Right lobe of liver (tissue), 4 donors: ENCODE data around the gene E2F1.

ENCODE experiments used
- POLR2A ChIP-seq: fragments of 450-650 bp; IDR thresholded peaks from one replicate; pipeline ENCODE4 v1.6.1; 2017; ENCODE audit warnings: antibody characterized with exemption, mild to moderate bottlenecking
- TF ChIP-seq, protein P1 (sequence below), 4 donors: fragments of 200-600 bp in 3 of 4; fragments of 450-650 bp in 1 of 4; IDR thresholded peaks; one replicate each; pipeline versions ENCODE4 v1.5.1 to v1.8.0; 2016 to 2022; ENCODE audit warnings: antibody characterized with exemption in 4 of 4, mild to moderate bottlenecking in 2 of 4
- donor health status: DM: no; HTN: no; CAD: no.
- donor health status: DM: no; HTN: no; CAD: no.
- donor health status: DM: no; HTN: yes; CAD: no.

DNA sequence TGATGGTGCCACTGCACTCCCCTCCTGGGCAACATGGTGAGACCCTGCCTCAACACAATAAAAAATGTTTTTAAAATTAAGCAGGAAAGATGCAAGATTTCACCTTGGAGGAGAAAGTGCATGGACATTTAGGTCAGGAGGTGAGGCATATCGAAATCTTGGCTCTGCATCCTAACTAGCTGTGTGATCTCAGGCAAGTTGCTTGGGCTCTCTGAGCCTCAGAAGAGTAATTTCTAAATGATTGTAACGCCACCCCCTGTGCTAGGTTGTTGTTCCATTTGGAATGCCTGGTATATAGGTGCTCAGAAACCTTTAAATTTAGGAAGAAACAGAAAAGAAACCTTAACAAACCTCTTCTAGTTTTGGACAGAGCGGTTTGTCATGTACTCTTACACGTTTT, 60.0 kb downstream of the E2F1 start:
- TF ChIP-seq, protein P1, sequence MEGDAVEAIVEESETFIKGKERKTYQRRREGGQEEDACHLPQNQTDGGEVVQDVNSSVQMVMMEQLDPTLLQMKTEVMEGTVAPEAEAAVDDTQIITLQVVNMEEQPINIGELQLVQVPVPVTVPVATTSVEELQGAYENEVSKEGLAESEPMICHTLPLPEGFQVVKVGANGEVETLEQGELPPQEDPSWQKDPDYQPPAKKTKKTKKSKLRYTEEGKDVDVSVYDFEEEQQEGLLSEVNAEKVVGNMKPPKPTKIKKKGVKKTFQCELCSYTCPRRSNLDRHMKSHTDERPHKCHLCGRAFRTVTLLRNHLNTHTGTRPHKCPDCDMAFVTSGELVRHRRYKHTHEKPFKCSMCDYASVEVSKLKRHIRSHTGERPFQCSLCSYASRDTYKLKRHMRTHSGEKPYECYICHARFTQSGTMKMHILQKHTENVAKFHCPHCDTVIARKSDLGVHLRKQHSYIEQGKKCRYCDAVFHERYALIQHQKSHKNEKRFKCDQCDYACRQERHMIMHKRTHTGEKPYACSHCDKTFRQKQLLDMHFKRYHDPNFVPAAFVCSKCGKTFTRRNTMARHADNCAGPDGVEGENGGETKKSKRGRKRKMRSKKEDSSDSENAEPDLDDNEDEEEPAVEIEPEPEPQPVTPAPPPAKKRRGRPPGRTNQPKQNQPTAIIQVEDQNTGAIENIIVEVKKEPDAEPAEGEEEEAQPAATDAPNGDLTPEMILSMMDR (IDR thresholded peaks at IDR 0.05), result no peak
- no peak for TF ChIP-seq POLR2A
